ENCODE measurements around the gene FGF23. TPM values are rescaled to one million over a fixed set of nuclear protein-coding genes. Genes with fewer than 3 reads are reported as not detected.

FGF23 gene
- total and polyA plus RNA-seq, 5 donors from 2014 or later: not detected

DNA sequence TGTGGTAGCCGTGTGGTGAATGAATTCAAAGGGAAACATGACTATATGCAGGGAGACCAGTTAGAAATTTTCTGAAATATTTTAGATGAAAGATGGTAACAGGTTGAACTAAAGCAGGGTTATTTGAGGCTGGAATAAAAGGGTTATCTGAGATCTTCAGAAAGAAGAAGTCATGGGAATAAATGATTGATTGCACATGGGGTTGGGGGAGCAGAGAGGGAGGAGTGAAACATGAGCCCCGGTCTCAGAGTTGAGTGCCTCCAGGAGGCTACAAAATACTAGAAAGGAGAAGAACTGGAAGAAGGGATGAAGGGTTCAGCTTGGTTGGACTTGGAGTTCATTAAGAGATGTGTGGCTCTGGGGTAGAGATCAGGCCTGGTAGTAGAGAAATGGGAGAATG, 16.3 kb upstream of the FGF23 start:
- Histone ChIP-seq H3K27me3 (ENCODE audit: control insufficient read depth, insufficient read depth, low read length) (peaks cover 6% of the 10 kb centered on the region), H3K9me3 (ENCODE audit: control insufficient read depth in 2 of 2, low read length in 2 of 2) (no peaks in the 10 kb centered on the region), H3K36me3 (ENCODE audit: control insufficient read depth, insufficient read depth, low read length) (no peaks in the 10 kb centered on the region), H3K4me1 (ENCODE audit: control insufficient read depth, insufficient read depth, low read length, poor library complexity, severe bottlenecking) (no peaks in the 10 kb centered on the region), H3K4me3 (ENCODE audit: low read depth, low read length) (no peak overlapping the region), H3K27ac (ENCODE audit: insufficient read depth, low read length, poor library complexity, severe bottlenecking) (no peak overlapping the region)
- Mint-ChIP-seq H3K4me1 (peaks cover 0 to 3% (median 0%) of the 10 kb centered on the region in 4 donors), H3K4me3 (no peak overlapping the region), H3K27ac (no peak overlapping the region), H3K36me3 (no peaks in the 10 kb centered on the region), H3K27me3 (peaks cover 48% of the 10 kb centered on the region), H3K9me3 (peaks cover 0 to 1% (median 0%) of the 10 kb centered on the region in 7 donors)
- ATAC-seq (ENCODE audit: low read depth in 2 of 2): no peak
- DNase-seq: no peak

DNA sequence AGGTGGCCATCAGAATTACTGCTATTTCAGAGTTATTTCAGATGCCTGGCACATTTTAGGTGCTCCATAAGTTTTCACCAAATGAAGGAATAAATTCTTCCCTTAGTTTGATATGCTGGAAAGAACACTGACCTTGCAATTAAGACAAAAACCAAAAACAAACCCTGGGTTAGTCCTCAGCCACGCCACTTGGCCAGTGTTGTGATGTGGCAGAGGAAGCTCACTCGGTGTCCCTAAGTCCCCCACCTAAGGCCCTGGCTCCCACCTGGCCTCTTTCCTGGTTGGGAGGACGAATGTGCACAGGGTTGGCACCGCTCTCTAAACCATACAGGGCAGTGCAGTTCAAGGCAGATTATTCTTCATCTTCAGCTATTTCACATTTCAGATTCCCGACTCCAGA, 13.7 kb upstream of the FGF23 start:
- Mint-ChIP-seq H3K36me3 (no peaks in the 10 kb centered on the region), H3K9me3 (peaks cover 0 to 1% (median 0%) of the 10 kb centered on the region in 7 donors), H3K4me3 (no peak overlapping the region), H3K27me3 (peaks cover 37% of the 10 kb centered on the region), H3K27ac (no peak overlapping the region), H3K4me1 (peaks cover 0 to 3% (median 0%) of the 10 kb centered on the region in 4 donors)
- Histone ChIP-seq H3K4me3 (ENCODE audit: low read depth, low read length) (no peak overlapping the region), H3K27me3 (ENCODE audit: control insufficient read depth, insufficient read depth, low read length) (peaks cover 6% of the 10 kb centered on the region), H3K4me1 (ENCODE audit: control insufficient read depth, insufficient read depth, low read length, poor library complexity, severe bottlenecking) (no peaks in the 10 kb centered on the region), H3K27ac (ENCODE audit: insufficient read depth, low read length, poor library complexity, severe bottlenecking) (no peak overlapping the region), H3K36me3 (ENCODE audit: control insufficient read depth, insufficient read depth, low read length) (no peaks in the 10 kb centered on the region), H3K9me3 (ENCODE audit: control insufficient read depth in 2 of 2, low read length in 2 of 2) (no peaks in the 10 kb centered on the region)
- DNase-seq: no peak
- no peak for ATAC-seq (ENCODE audit: low read depth in 2 of 2)

DNA sequence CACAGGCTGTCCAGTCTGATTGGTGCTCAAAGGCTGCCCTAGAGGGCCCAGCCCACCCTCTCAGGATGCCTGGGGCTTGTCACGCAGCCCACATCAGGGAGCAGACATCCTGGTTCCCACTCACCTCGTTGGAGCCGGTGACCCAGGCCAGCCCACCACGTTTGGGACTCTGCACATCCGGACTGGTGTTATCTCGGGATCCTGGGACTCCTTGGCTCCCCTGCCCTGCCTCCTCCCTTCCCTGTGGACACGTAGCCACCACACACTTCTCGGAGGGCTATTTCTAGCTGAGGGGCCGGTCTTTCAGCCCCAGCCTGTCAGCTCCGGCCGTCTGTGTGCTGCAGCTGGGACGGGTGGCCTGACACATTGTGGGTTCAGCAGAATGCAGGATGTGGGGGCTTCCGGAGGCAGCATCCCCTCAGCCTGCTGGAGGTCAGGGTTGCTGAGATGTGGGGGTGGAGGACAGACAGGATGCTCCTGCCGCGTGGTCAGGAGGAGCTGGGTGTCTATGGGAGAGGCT, 12.8 kb upstream of the FGF23 start:
- Mint-ChIP-seq H3K27me3 (peaks cover 34% of the 10 kb centered on the region), H3K36me3 (no peaks in the 10 kb centered on the region), H3K27ac (peak overlapping the region in 1 of 3 donors; percentile 67), H3K4me1 (peaks cover 0 to 3% (median 0%) of the 10 kb centered on the region in 4 donors), H3K9me3 (peaks cover 0 to 1% (median 0%) of the 10 kb centered on the region in 7 donors), H3K4me3 (no peak overlapping the region)
- H3K27ac ChIP-seq (ENCODE audit: insufficient read depth, low read length, poor library complexity, severe bottlenecking): no peak overlapping the region
- no peaks in the 10 kb centered on the region for H3K9me3 ChIP-seq (ENCODE audit: control insufficient read depth in 2 of 2, low read length in 2 of 2)
- H3K4me1 ChIP-seq (ENCODE audit: control insufficient read depth, insufficient read depth, low read length, poor library complexity, severe bottlenecking): no peaks in the 10 kb centered on the region
- H3K36me3 ChIP-seq (ENCODE audit: control insufficient read depth, insufficient read depth, low read length): no peaks in the 10 kb centered on the region
- H3K27me3 ChIP-seq (ENCODE audit: control insufficient read depth, insufficient read depth, low read length): peaks cover 8% of the 10 kb centered on the region
- no peak overlapping the region for H3K4me3 ChIP-seq (ENCODE audit: low read depth, low read length)
- ATAC-seq (ENCODE audit: low read depth in 2 of 2) (no peak), DNase-seq (peak in 1 of 3 donors; percentile 10)

DNA sequence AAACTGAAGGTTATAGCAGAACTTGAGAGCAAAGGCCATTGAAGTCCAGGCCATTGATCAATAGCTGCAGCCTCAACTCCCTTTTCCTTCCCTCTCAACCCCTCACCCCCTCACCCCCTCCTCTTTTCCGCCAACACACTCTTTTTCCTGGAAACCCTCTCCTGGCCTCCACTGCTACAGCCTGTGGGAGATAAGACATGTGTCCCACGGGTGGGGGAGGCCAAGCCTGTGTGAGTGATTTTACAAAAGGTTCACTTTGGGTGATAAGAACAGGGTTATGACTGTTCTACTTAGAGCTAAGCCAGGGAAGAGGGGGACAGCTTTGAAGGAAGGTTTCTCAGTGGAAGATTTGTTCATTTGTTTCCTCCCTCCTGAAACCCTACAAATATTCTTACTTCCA, 9.2 kb upstream of the FGF23 start:
- Histone ChIP-seq H3K27me3 (ENCODE audit: control insufficient read depth, insufficient read depth, low read length) (peaks cover 8% of the 10 kb centered on the region), H3K4me3 (ENCODE audit: low read depth, low read length) (no peak overlapping the region), H3K9me3 (ENCODE audit: control insufficient read depth in 2 of 2, low read length in 2 of 2) (no peaks in the 10 kb centered on the region), H3K36me3 (ENCODE audit: control insufficient read depth, insufficient read depth, low read length) (no peaks in the 10 kb centered on the region), H3K27ac (ENCODE audit: insufficient read depth, low read length, poor library complexity, severe bottlenecking) (no peak overlapping the region), H3K4me1 (ENCODE audit: control insufficient read depth, insufficient read depth, low read length, poor library complexity, severe bottlenecking) (no peaks in the 10 kb centered on the region)
- Mint-ChIP-seq H3K4me3 (no peak overlapping the region), H3K36me3 (no peaks in the 10 kb centered on the region), H3K27me3 (peaks cover 37% of the 10 kb centered on the region), H3K9me3 (no peaks in the 10 kb centered on the region), H3K27ac (no peak overlapping the region), H3K4me1 (peaks cover 0 to 3% (median 0%) of the 10 kb centered on the region in 4 donors)
- no peak for DNase-seq
- ATAC-seq (ENCODE audit: low read depth in 2 of 2): no peak

DNA sequence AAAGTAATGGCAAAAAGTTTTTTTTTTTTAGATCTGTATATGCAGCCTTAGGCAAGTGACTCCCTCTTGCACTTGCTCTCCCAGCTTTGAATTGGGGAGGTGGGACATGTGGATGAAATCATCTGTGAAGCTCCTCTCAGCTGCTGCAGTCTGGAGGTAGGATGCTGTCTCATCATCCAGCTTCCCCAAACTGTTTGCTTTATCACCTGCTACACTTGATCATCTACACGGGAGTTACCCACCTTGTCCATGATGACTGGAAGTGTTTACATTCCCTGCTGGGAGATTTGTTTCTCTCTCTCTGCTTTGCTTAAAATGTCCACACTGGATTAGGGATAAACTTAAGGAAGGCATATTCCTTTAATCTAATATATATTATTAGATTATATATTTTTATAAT, 8.5 kb upstream of the FGF23 start:
- no peaks in the 10 kb centered on the region for H3K9me3 ChIP-seq (ENCODE audit: control insufficient read depth in 2 of 2, low read length in 2 of 2)
- DNase-seq (no peak), ATAC-seq (ENCODE audit: low read depth in 2 of 2) (no peak)
- H3K36me3 ChIP-seq (ENCODE audit: control insufficient read depth, insufficient read depth, low read length): no peaks in the 10 kb centered on the region
- H3K27me3 ChIP-seq (ENCODE audit: control insufficient read depth, insufficient read depth, low read length): peaks cover 8% of the 10 kb centered on the region
- Mint-ChIP-seq H3K27me3 (peaks cover 34% of the 10 kb centered on the region), H3K27ac (no peak overlapping the region), H3K36me3 (no peaks in the 10 kb centered on the region), H3K4me1 (peaks cover 0 to 3% (median 0%) of the 10 kb centered on the region in 4 donors), H3K4me3 (no peak overlapping the region), H3K9me3 (no peaks in the 10 kb centered on the region)
- H3K4me3 ChIP-seq (ENCODE audit: low read depth, low read length): no peak overlapping the region
- no peak overlapping the region for H3K27ac ChIP-seq (ENCODE audit: insufficient read depth, low read length, poor library complexity, severe bottlenecking)
- H3K4me1 ChIP-seq (ENCODE audit: control insufficient read depth, insufficient read depth, low read length, poor library complexity, severe bottlenecking): no peaks in the 10 kb centered on the region

DNA sequence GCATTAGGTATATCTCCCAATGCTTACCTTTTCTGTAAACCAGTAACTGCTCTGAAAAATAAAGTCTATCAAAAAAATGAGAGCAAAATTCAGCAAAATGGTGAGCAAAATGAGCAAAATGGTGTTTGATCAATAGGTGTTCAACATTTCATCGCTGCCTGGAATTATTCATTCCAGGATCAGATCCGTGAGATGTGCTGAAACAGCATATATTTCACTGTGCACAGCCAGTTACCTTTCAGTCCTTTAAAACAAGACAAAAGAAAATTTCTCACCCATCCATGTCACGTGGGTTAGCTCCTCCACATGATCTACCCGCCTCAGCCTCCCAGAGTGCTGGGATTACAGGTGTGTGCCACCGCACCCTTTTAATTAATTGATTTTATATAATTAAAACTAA, 8.1 kb upstream of the FGF23 start:
- Histone ChIP-seq H3K27ac (ENCODE audit: insufficient read depth, low read length, poor library complexity, severe bottlenecking) (no peak overlapping the region), H3K27me3 (ENCODE audit: control insufficient read depth, insufficient read depth, low read length) (peaks cover 8% of the 10 kb centered on the region), H3K4me3 (ENCODE audit: low read depth, low read length) (no peak overlapping the region), H3K9me3 (ENCODE audit: control insufficient read depth in 2 of 2, low read length in 2 of 2) (no peaks in the 10 kb centered on the region), H3K36me3 (ENCODE audit: control insufficient read depth, insufficient read depth, low read length) (no peaks in the 10 kb centered on the region), H3K4me1 (ENCODE audit: control insufficient read depth, insufficient read depth, low read length, poor library complexity, severe bottlenecking) (no peaks in the 10 kb centered on the region)
- Mint-ChIP-seq H3K4me1 (peaks cover 0 to 3% (median 0%) of the 10 kb centered on the region in 4 donors), H3K9me3 (no peaks in the 10 kb centered on the region), H3K27me3 (peaks cover 30% of the 10 kb centered on the region), H3K27ac (no peak overlapping the region), H3K36me3 (no peaks in the 10 kb centered on the region), H3K4me3 (no peak overlapping the region)
- DNase-seq (no peak), ATAC-seq (ENCODE audit: low read depth in 2 of 2) (no peak)

DNA sequence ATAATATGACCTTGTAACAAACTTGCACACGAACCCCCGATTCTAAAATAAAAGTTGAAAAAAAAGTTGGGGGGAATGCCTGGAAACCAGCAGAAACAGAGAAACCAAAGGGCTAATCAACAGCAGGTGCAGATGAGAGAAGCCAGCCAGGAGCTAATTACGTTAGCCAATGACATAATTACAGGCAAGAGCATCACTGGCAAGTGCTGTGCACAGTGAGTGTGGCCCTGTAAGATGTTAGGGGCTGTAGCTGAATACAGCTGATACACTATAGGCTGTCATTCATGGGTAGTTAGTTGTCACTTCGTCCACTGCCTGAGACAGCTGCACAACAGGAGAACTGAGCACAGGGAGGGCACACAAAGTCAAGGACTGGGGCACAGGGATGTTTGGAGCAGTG, 7.3 kb upstream of the FGF23 start:
- H3K27me3 Mint-ChIP-seq: peaks cover 35% of the 10 kb centered on the region
- no peaks in the 10 kb centered on the region for H3K4me1 Mint-ChIP-seq
- no peak overlapping the region for H3K27ac Mint-ChIP-seq
- no peaks in the 10 kb centered on the region for H3K4me1 ChIP-seq (ENCODE audit: control insufficient read depth, insufficient read depth, low read length, poor library complexity, severe bottlenecking)
- DNase-seq (no peak), ATAC-seq (ENCODE audit: low read depth in 2 of 2) (no peak)
- no peak overlapping the region for H3K27ac ChIP-seq (ENCODE audit: insufficient read depth, low read length, poor library complexity, severe bottlenecking)
- H3K9me3 Mint-ChIP-seq: no peaks in the 10 kb centered on the region
- no peak overlapping the region for H3K4me3 ChIP-seq (ENCODE audit: low read depth, low read length)
- peaks cover 8% of the 10 kb centered on the region for H3K27me3 ChIP-seq (ENCODE audit: control insufficient read depth, insufficient read depth, low read length)
- no peak overlapping the region for H3K4me3 Mint-ChIP-seq
- no peaks in the 10 kb centered on the region for H3K9me3 ChIP-seq (ENCODE audit: control insufficient read depth in 2 of 2, low read length in 2 of 2)
- no peaks in the 10 kb centered on the region for H3K36me3 ChIP-seq (ENCODE audit: control insufficient read depth, insufficient read depth, low read length)
- H3K36me3 Mint-ChIP-seq: no peaks in the 10 kb centered on the region

DNA sequence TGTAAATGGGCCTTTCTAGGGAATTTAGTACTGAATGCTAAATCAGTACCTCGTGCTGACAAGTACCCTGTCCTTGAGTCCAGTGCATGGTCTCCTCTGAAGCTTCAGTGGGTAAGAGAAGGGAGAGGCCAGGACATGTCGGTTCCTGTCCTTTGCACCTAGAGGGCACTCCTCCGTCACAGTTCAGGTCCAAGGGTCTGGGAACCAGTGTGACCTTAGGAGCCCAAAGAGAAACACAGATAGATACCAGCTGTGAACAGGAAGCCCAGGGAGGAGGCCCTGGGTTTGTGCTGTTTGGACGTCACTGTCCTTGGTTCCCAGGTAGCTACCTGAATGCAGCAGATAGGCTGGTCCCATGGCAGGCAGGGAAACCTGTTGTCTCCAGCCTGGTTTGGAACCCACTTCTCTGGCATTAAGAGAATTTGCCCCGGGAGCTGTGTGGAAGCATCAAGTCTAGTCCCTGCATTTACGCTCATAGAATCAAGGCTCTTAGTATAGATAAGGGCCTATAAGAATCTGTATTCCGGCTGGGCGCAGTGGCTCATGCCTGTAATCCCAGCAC, 3.9 kb upstream of the FGF23 start:
- Histone ChIP-seq H3K27me3 (ENCODE audit: control insufficient read depth, insufficient read depth, low read length) (peaks cover 18% of the 10 kb centered on the region), H3K9me3 (ENCODE audit: control insufficient read depth in 2 of 2, low read length in 2 of 2) (no peaks in the 10 kb centered on the region), H3K27ac (ENCODE audit: insufficient read depth, low read length, poor library complexity, severe bottlenecking) (no peak overlapping the region), H3K4me1 (ENCODE audit: control insufficient read depth, insufficient read depth, low read length, poor library complexity, severe bottlenecking) (no peaks in the 10 kb centered on the region), H3K36me3 (ENCODE audit: control insufficient read depth, insufficient read depth, low read length) (no peaks in the 10 kb centered on the region), H3K4me3 (ENCODE audit: low read depth, low read length) (no peak overlapping the region)
- Mint-ChIP-seq H3K4me1 (no peaks in the 10 kb centered on the region), H3K27me3 (peaks cover 40% of the 10 kb centered on the region), H3K4me3 (no peak overlapping the region), H3K27ac (no peak overlapping the region), H3K36me3 (no peaks in the 10 kb centered on the region), H3K9me3 (no peaks in the 10 kb centered on the region)
- DNase-seq: peak in 1 of 3 donors; percentile 15
- no peak for ATAC-seq (ENCODE audit: low read depth in 2 of 2)
